GM12878 (cell line): ENCODE measurements around the gene DTX3. TPM values are rescaled to one million over a fixed set of nuclear protein-coding genes. Genes with fewer than 3 reads are reported as not detected.

Experiments
- ATAC-seq: fragments of 200-7000 bp; cut with Tn5 transposase; 3 replicates; pipeline ENCODE4 v1.9.1; 2020; ENCODE audit warnings: mild to moderate bottlenecking, moderate library complexity
- BruUV-seq: library from RNA; stranded (reverse); fragments of 400-500 nt; replicated peaks from 2 replicates; lab custom pipeline; 2021; lab: Mats Ljungman, UMichigan
- CTCF ChIA-PET: fragments of 300-600 bp; sonication (Branson Sonifier 250); formaldehyde crosslinking; extraction: SDS; loops from one replicate; lab custom pipeline; 2021; ENCODE audit warnings: inconsistent platforms; lab: Yijun Ruan, JAX
- POLR2A ChIA-PET: fragments of 350-600 bp; formaldehyde crosslinking; extraction: SDS; loops from one replicate; lab custom pipeline; 2021; ENCODE audit warnings: inconsistent platforms; lab: Charles Lee
- RAD21 ChIA-PET: fragments of 300-600 bp; sonication (Branson Sonifier 250); formaldehyde crosslinking; loops from one replicate; lab custom pipeline; 2023; ENCODE audit warnings: antibody characterized with exemption; ENCODE audit not compliant: unreplicated experiment; lab: Charles Lee
- SMC1A ChIA-PET: fragments of 300-600 bp; sonication (Branson Sonifier 250); formaldehyde crosslinking; loops from one replicate; lab custom pipeline; 2023; ENCODE audit not compliant: unreplicated experiment, uncharacterized antibody; lab: Charles Lee
- DNase-seq: peaks from one replicate; pipeline ENCODE4 v3.0.0-alpha.2; 2011; ENCODE audit warnings: low read depth, low spot score
- FAIRE-seq: peaks from 3 replicates; lab custom pipeline; 2011; peaks lifted over from hg19 to GRCh38; lab: Jason Lieb, UNC
- H2AFZ ChIP-seq: 2 replicates; pipeline ENCODE4 v1.6.0; 2011; ENCODE audit warnings: low read depth, low read length, control low read depth; ENCODE audit not compliant: control insufficient read depth
- H3K27ac ChIP-seq: 2 replicates; pipeline ENCODE4 v1.5.1; 2011; ENCODE audit warnings: control low read depth; ENCODE audit not compliant: control insufficient read depth, insufficient read depth
- H3K27me3 ChIP-seq, 2 experiments: replicated peaks in 1 of 2; 2 replicates each; pipeline versions ENCODE4 v1.6.0 to v1.6.1; 2011; ENCODE audit warnings: low read length in 1 of 2; ENCODE audit not compliant: control insufficient read depth in 2 of 2, insufficient read depth in 2 of 2
- H3K36me3 ChIP-seq, 2 experiments: 2 replicates each; pipeline ENCODE4 v1.5.1; 2011; ENCODE audit warnings: low read length in 1 of 2; ENCODE audit not compliant: control insufficient read depth in 2 of 2, insufficient read depth in 2 of 2
- H3K4me1 ChIP-seq: 2 replicates; pipeline ENCODE4 v1.6.1; 2011; ENCODE audit warnings: mild to moderate bottlenecking, low read length, moderate library complexity, mixed read lengths; ENCODE audit not compliant: control insufficient read depth, insufficient read depth
- H3K4me2 ChIP-seq: 2 replicates; pipeline ENCODE4 v1.6.0; 2011; ENCODE audit warnings: control low read depth; ENCODE audit not compliant: control insufficient read depth, insufficient read depth
- H3K4me3 ChIP-seq: fragments of 200-600 bp; sonication (generic); 2 replicates; pipeline ENCODE4 v1.5.1; 2016
- H3K79me2 ChIP-seq: 2 replicates; pipeline ENCODE4 v1.6.0; 2011; ENCODE audit warnings: low read length; ENCODE audit not compliant: control insufficient read depth, insufficient read depth
- H3K9ac ChIP-seq: 2 replicates; pipeline ENCODE4 v1.8.0; 2011; ENCODE audit warnings: low read length, control low read depth, mixed read lengths; ENCODE audit not compliant: control insufficient read depth, insufficient read depth
- H3K9me3 ChIP-seq: replicated peaks from 3 replicates; pipeline ENCODE4 v1.5.1; 2011; ENCODE audit warnings: mild to moderate bottlenecking, low read length; ENCODE audit not compliant: control insufficient read depth, insufficient read depth
- H4K20me1 ChIP-seq: 2 replicates; pipeline ENCODE4 v1.6.0; 2011; ENCODE audit not compliant: control insufficient read depth, insufficient read depth
- DPF2 ChIP-seq: fragments of 450-650 bp; IDR thresholded peaks from 2 replicates; pipeline ENCODE4 v1.6.1; 2017; ENCODE audit warnings: mild to moderate bottlenecking
- ESRRA ChIP-seq: IDR thresholded peaks from 2 replicates; pipeline ENCODE4 v1.6.1; 2012; ENCODE audit warnings: mild to moderate bottlenecking, low read length, improper control_type of control experiment
- FOXM1 ChIP-seq: IDR thresholded peaks from 2 replicates; pipeline ENCODE4 v1.6.1; 2012; ENCODE audit warnings: low read depth, mild to moderate bottlenecking, inconsistent platforms, low read length, moderate library complexity
- HDGF ChIP-seq: fragments of 450-650 bp; IDR thresholded peaks from 2 replicates; pipeline ENCODE4 v1.6.1; 2016; ENCODE audit warnings: antibody characterized with exemption
- KAT2A ChIP-seq: conservative IDR thresholded peaks from 2 replicates; pipeline ENCODE4 v1.6.1; 2011; ENCODE audit warnings: low read depth, low read length; ENCODE audit not compliant: control insufficient read depth
- RUNX3 ChIP-seq: IDR thresholded peaks from 2 replicates; pipeline ENCODE4 v1.6.1; 2012; ENCODE audit warnings: low read length, inconsistent platforms
- SMARCA5 ChIP-seq: fragments of 450-650 bp; IDR thresholded peaks from 2 replicates; pipeline ENCODE4 v1.6.1; 2017; ENCODE audit warnings: mild to moderate bottlenecking
- SMC3 ChIP-seq: IDR thresholded peaks from 2 replicates; pipeline ENCODE4 v1.6.1; 2011; ENCODE audit warnings: low read length, improper control_type of control experiment, borderline replicate concordance
- SPI1 ChIP-seq: IDR thresholded peaks from 2 replicates; pipeline ENCODE4 v1.6.1; 2011; ENCODE audit warnings: low read depth, mild to moderate bottlenecking, low read length, moderate library complexity, borderline replicate concordance; ENCODE audit not compliant: insufficient read depth
- ZNF24 ChIP-seq: fragments of 450-650 bp; IDR thresholded peaks from 2 replicates; pipeline ENCODE4 v1.6.1; 2017; ENCODE audit warnings: antibody characterized with exemption, mild to moderate bottlenecking
- WGBS: methylation state at CpG from one replicate; pipeline ENCODE4 v1.1.6; 2016; ENCODE audit warnings: low lambda C conversion rate; ENCODE audit not compliant: insufficient replicate concordance, insufficient coverage; ENCODE audit errors: missing lambda C conversion rate; 5-methylcytosine and 5-hydroxymethylcytosine counted together
- in situ Hi-C: fragments of 300-500 bp; cut with MboI; formaldehyde crosslinking; loops from 9 replicates; pipeline ENCODE4 v1.14.3; 2018; ENCODE audit warnings: mixed read lengths
- intact Hi-C: fragments of 100-400 bp; cut with micrococcal nuclease; formaldehyde crosslinking; loops from one replicate; pipeline ENCODE4 v1.14.2; 2022; ENCODE audit not compliant: unreplicated experiment
- polyA plus RNA-seq, 11 experiments: library from polyadenylated mRNA; depleted of rRNA in 4 of 11; unstranded in 6 of 11; stranded (reverse) in 5 of 11; fragments of >200 nt; fragmentation: Nextera tagmentation in 4 of 11; fragmentation: Illumina TruSeq in 1 of 11; extraction: Ambion mirVana in 4 of 11; extraction: Trizol in 1 of 11; gene quantifications; 1 replicate in 1 of 11; 2 replicates in 10 of 11; pipeline versions ENCODE4 v1.2.1 to v1.2.3, GENCODE V29; 2011 to 2016; ENCODE audit warnings: inconsistent platforms in 2 of 11, missing spikeins in 2 of 11, low read depth in 1 of 11
- total RNA-seq, 4 experiments: library from RNA; depleted of rRNA in 3 of 4; stranded (reverse); fragments of >200 nt in 3 of 4; fragmentation: Illumina TruSeq in 1 of 4; extraction: Trizol in 1 of 4; gene quantifications; 2 replicates each; pipeline versions ENCODE4 v1.2.1 to v1.2.3, GENCODE V29; 2013 to 2021
- TF ChIP-seq, protein P1 (sequence below): fragments of 450-650 bp; IDR thresholded peaks from 2 replicates; pipeline ENCODE4 v1.6.1; 2018; ENCODE audit warnings: borderline replicate concordance, mild to moderate bottlenecking; ENCODE audit not compliant: partially characterized antibody
- TF ChIP-seq, protein P2 (sequence below): IDR thresholded peaks from 2 replicates; pipeline ENCODE4 v1.6.1; 2011; ENCODE audit warnings: borderline replicate concordance, low read depth, mild to moderate bottlenecking, moderate library complexity, mixed read lengths, low read length; ENCODE audit not compliant: insufficient read depth; ENCODE audit errors: extremely low read length
- TF ChIP-seq, protein P3 (sequence below): IDR thresholded peaks from 2 replicates; pipeline ENCODE4 v1.6.1; 2011; ENCODE audit warnings: low read depth, low read length, improper control_type of control experiment, borderline replicate concordance

The DTX3 gene
- total and polyA plus RNA-seq, 10 of the 15 experiments (the other 5 are each of a cell fraction or from before 2014, with no cell fraction given) = 1.1 to 13.6 (median 5.6) TPM

DNA sequence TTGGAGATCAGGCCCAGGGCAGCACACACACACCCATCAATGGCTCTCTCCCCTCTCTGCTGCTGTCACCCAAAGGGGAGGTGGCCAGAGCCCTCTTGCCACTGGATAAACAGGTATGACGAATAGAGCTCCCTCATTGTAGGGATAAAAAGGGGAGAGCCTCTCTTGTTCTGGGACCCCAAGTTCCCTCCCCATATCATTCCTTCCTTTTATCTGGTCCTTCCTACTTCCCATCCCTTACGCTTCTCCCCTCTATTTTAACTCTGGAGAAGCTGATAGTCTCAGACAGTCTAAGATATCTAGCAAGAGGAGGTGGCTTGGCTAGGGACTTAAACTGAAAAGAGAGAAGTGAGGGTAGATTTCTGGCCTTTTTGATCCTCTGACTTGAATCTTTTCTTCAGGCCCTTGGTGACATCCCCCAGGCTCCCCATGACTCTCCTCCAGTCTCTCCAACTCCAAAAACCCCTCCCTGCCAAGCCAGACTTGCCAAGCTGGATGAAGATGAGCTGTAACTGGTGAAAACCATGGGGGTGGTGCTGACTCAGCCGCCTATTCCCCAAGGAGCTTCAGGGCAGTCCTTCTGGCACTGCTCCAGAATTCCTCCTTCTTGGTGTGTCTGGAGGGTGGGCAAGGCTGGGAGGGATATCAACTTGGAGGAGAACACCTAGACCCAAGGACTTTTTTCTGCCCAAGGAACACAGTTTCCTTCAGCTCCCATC is 11.9 kb downstream of the DTX3 start:
- no peak for TF ChIP-seq FOXM1
- TF ChIP-seq DPF2 = no peak
- no peak for TF ChIP-seq ZNF24
- TF ChIP-seq SMC3 = no peak
- TF ChIP-seq, protein P1, sequence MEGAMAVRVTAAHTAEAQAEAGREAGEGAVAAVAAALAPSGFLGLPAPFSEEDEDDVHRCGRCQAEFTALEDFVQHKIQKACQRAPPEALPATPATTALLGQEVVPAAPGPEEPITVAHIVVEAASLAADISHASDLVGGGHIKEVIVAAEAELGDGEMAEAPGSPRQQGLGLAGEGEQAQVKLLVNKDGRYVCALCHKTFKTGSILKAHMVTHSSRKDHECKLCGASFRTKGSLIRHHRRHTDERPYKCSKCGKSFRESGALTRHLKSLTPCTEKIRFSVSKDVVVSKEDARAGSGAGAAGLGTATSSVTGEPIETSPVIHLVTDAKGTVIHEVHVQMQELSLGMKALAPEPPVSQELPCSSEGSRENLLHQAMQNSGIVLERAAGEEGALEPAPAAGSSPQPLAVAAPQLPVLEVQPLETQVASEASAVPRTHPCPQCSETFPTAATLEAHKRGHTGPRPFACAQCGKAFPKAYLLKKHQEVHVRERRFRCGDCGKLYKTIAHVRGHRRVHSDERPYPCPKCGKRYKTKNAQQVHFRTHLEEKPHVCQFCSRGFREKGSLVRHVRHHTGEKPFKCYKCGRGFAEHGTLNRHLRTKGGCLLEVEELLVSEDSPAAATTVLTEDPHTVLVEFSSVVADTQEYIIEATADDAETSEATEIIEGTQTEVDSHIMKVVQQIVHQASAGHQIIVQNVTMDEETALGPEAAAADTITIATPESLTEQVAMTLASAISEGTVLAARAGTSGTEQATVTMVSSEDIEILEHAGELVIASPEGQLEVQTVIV = no peak
- no peak for TF ChIP-seq HDGF
- no peak for TF ChIP-seq KAT2A
- TF ChIP-seq SMARCA5 = no peak
- TF ChIP-seq RUNX3 = no peak
- TF ChIP-seq SPI1 = no peak
- TF ChIP-seq ESRRA = no peak
- TF ChIP-seq, protein P2, sequence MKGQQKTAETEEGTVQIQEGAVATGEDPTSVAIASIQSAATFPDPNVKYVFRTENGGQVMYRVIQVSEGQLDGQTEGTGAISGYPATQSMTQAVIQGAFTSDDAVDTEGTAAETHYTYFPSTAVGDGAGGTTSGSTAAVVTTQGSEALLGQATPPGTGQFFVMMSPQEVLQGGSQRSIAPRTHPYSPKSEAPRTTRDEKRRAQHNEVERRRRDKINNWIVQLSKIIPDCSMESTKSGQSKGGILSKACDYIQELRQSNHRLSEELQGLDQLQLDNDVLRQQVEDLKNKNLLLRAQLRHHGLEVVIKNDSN = no peak
- TF ChIP-seq, protein P3, sequence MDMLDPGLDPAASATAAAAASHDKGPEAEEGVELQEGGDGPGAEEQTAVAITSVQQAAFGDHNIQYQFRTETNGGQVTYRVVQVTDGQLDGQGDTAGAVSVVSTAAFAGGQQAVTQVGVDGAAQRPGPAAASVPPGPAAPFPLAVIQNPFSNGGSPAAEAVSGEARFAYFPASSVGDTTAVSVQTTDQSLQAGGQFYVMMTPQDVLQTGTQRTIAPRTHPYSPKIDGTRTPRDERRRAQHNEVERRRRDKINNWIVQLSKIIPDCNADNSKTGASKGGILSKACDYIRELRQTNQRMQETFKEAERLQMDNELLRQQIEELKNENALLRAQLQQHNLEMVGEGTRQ = no peak
- in situ Hi-C loops = no loop called here
- no peak overlapping the region for H2AFZ ChIP-seq
- FAIRE-seq (no peak), DNase-seq (no peak), ATAC-seq (no peak)
- peaks cover 14% of the 10 kb centered on the region for H3K4me1 ChIP-seq
- H3K9ac ChIP-seq = no peak overlapping the region
- 35% methylated on average over 3 of the region's 3 CpGs for WGBS
- H4K20me1 ChIP-seq = no peaks in the 10 kb centered on the region
- ChIA-PET SMC1A (interaction anchor here (1.4 kb wide), 1 partner anchor 33 kb away, joined by 3 read pairs; no protein-coding TSS in a partner anchor), POLR2A (interaction anchor here (0.7 kb wide), 1 partner anchor 259 kb away, joined by 3 read pairs; no protein-coding TSS in a partner anchor), CTCF (interaction anchor here (1.1 to 5.1 kb wide), 2 partner anchors 33 to 125 kb away, joined by 3 to 49 read pairs; no protein-coding TSS in a partner anchor), RAD21 (interaction anchor here (1.0 kb wide), 1 partner anchor 158 kb away, joined by 4 read pairs; no protein-coding TSS in a partner anchor)
- intact Hi-C loops = no loop called here
- no peaks in the 10 kb centered on the region for H3K36me3 ChIP-seq
- peaks cover 17 to 20% of the 10 kb centered on the region in 2 experiments; a peak in 3 of 4 replicates for H3K27me3 ChIP-seq
- no peaks in the 10 kb centered on the region for H3K79me2 ChIP-seq
- H3K4me3 ChIP-seq = no peak overlapping the region
- H3K9me3 ChIP-seq = no peaks in the 10 kb centered on the region
- H3K27ac ChIP-seq = no peak overlapping the region
- H3K4me2 ChIP-seq = no peak overlapping the region
- TSS peak; percentile 41 for BruUV-seq
